NCI-H526 treated with DMSO at 0.1 percent for 48 hours (cell line): ENCODE data around the gene UBE2G1.
"Not testable (repeated sequence)": the region's sequence is repeated elsewhere in the genome, so short reads cannot be mapped to it uniquely, and the experiment has no call there.

Source experiments
- DNase-seq: peaks from one replicate; lab custom pipeline; 2025; lab: John Stamatoyannopoulos, UW

Gene UBE2G1

GRCh38 chr17:4301066-4301465 is 65.4 kb downstream of the UBE2G1 start:
- no peak for DNase-seq

- no peak for DNase-seq
Observed at GRCh38 chr17:4297351-4297750, 69.1 kb downstream of the UBE2G1 start.

GRCh38 chr17:4295686-4296085 is 70.8 kb downstream of the UBE2G1 start:
- no peak for DNase-seq

GRCh38 chr17:4293572-4293971 is 72.9 kb downstream of the UBE2G1 start:
- DNase-seq, result no peak

- DNase-seq, result no peak
Observed at GRCh38 chr17:4287710-4288109, 78.8 kb downstream of the UBE2G1 start.

GRCh38 chr17:4276514-4276913 is 90.0 kb downstream of the UBE2G1 start:
- DNase-seq, result no peak

GRCh38 chr17:4272972-4273368 is 93.5 kb downstream of the UBE2G1 start:
- no peak for DNase-seq

GRCh38 chr17:4272213-4272971 is 94.1 kb downstream of the UBE2G1 start:
- DNase-seq, result no peak

- no peak for DNase-seq
Observed at GRCh38 chr17:4270736-4271135, 95.7 kb downstream of the UBE2G1 start.

- no peak for DNase-seq
Observed at GRCh38 chr17:4269915-4270314, 96.6 kb downstream of the UBE2G1 start.

GRCh38 chr17:4267402-4267801 is 99.1 kb downstream of the UBE2G1 start:
- DNase-seq, result no peak

- DNase-seq, result no peak
Observed at GRCh38 chr17:4266550-4266949, 99.9 kb downstream of the UBE2G1 start.

- DNase-seq, result peak; percentile 64
Observed at GRCh38 chr17:4263282-4264215, 102.9 kb downstream of the UBE2G1 start, which contains the start of gene ANKFY1. ANKFY1 (minus strand) TSS chr17:4263979; CDS start chr17:4263941, 38 bp downstream.

- DNase-seq, result no peak
Observed at GRCh38 chr17:4262703-4263102, 103.8 kb downstream of the UBE2G1 start.

GRCh38 chr17:4261452-4261851 is 105.0 kb downstream of the UBE2G1 start:
- DNase-seq, result no peak

GRCh38 chr17:4258867-4259266 is 107.6 kb downstream of the UBE2G1 start:
- DNase-seq, result no peak

- no peak for DNase-seq
Observed at GRCh38 chr17:4256952-4257351, 109.5 kb downstream of the UBE2G1 start.

GRCh38 chr17:4255271-4255670 is 111.2 kb downstream of the UBE2G1 start:
- not testable (repeated sequence) for DNase-seq

GRCh38 chr17:4250887-4251286 is 115.6 kb downstream of the UBE2G1 start:
- DNase-seq, result no peak

GRCh38 chr17:4249452-4250029 is 116.9 kb downstream of the UBE2G1 start:
- DNase-seq, result no peak

- no peak for DNase-seq
Observed at GRCh38 chr17:4248504-4249277, 117.8 kb downstream of the UBE2G1 start.

- no peak for DNase-seq
Observed at GRCh38 chr17:4247971-4248388, 118.5 kb downstream of the UBE2G1 start.
